ENCODE measurements around the gene ADCY10.
"Not testable (repeated sequence)": the region's sequence is repeated elsewhere in the genome, so short reads cannot be mapped to it uniquely, and the experiment has no call there.

Gene ADCY10

DNA sequence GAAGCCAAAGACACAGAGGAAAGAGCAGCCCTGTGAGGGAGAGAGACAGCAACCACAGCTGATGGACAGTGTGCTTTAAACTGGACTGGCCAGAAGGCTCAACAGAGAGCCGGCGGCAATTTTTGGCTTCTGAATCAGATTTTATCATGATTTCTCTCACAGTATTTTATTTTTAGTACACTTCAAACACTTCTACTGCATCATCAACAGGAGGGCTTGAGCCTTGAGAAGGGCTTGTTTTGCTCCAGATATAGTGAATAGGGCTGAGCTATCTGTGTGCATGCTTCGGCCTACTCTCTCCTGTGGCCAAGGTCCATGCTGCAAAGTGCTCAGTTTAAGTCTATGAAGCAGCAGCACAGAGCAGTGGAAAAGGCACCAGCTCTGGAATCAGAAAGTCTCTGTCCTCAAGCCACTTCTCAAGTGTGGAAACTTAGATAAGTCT is 33.3 kb downstream of the ADCY10 start:
- DNase-seq = no peak

DNA sequence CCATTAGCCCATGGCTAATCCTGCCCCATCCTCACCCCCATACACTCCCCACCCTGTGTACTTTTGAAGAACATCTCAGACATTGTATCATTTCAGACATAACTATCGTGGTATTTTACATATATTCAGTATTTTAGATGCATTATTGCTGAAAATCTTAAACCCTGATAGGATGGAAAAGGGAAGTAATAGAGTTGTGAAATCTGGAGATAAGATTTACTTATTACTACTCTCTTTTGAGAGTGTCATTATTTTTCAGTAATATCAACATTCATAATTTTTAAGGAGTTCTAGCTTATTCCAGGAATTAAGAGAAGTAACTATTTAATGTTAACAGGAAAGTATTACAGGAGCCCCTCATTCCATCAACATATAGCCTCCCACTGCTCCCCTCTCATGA is 34.4 kb downstream of the ADCY10 start:
- DNase-seq = no peak

DNA sequence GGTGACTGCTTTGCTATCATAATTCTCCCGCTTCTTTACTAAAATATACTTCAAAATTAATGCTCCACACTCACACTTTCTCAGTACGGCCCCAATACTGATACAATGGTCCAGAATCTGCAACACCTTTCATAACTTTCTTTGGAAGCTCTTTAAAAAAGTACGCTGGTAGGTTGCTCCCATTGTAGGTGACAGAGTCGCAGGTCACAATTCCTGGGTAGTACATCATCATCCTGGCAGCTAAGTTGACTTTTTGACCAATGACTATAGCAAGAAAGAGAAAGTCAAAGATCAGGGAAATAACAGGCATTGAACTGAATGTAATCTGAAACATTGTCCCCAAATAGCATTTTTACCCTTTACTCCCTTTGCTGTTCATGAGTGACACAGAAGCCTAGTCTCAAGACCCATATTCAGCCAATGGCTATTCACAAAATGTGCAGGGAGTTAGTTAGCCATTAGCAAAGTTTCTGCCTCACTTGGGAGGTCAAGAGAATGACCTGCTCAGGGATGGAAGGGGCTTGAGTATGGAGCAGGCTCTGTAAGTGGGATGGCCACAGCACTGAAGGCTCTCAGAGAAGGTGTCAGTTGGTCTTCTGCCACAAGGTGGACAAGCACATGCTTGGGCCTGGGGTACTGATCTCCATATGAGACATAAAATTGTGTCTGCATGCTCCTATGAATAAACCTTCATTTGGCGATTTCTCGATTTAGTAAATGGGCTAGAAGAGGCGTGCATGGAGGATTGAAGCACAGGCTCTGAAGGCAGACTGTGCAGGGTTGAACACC is 35.4 kb downstream of the ADCY10 start:
- no peak for DNase-seq

- DNase-seq = no peak
These were observed 37.2 kb downstream of the ADCY10 start for GRCh38 chr1:167876597-167877175.

GRCh38 chr1:167871331-167871730 is 42.6 kb downstream of the ADCY10 start:
- no peak for DNase-seq

DNA sequence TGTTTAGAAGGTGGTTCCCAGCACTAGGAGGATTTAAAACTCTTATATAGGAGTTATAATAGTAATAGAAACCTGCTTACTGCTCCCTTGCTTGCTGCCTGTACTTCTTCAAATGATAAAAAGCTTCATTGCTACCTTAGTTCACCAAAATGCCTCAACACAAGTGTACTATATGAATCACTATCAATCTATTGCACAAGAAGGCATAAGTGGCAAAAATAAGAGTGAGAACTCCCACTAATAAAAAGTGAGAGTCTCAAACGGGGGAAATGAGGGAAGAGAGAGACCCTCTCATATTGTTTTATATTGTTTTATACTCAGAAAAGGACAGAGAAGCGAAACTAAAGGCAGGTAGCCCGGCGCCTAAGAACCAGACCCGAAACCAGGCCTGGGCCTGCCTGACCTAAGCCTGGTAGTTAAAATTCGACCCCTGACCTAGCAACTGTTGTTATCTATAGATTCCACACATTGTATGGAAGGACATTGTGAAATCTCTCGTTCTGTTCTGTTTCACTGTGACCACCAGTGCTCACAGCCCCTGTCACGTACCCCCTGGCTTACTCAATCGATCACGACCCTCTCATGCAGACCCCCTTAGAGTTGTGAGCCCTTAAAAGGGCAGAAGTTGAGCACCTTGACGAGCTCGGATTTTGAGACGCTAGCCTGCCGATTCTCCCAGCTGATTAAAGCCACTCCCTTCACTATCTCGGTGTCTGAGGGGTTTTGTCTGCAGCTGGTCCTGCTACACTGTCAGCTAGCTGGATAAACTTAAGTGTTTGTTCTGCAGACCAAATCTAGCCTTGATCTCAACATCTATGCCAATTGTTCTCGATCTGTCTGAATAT is 44.6 kb downstream of the ADCY10 start:
- not testable (repeated sequence) for DNase-seq

- DNase-seq = not testable (repeated sequence)
These were observed 47.1 kb downstream of the ADCY10 start for GRCh38 chr1:167866739-167867414.

GRCh38 chr1:167866326-167866725 is 47.6 kb downstream of the ADCY10 start:
- not testable (repeated sequence) for DNase-seq

- not testable (repeated sequence) for DNase-seq
These were observed 48.1 kb downstream of the ADCY10 start for GRCh38 chr1:167865804-167866308.

DNA sequence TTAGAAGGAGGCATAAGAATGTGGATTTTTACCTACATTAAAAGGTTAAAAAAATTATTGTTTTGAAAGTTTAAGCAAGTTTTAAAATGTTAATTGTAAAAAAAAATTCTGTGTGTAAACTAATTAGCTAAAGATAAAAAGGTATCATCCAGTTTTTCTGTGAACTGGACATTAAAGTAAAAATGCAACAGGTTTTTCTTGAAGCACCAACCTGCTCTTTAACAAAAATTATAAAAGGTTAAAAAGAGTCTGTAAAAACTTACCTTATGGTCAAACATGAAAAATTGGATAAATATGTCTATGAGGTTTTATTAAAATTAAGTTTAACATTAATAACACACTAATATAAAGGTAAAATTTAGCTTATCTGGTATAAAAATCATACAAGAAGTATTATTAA is 48.7 kb downstream of the ADCY10 start:
- DNase-seq = not testable (repeated sequence)

DNA sequence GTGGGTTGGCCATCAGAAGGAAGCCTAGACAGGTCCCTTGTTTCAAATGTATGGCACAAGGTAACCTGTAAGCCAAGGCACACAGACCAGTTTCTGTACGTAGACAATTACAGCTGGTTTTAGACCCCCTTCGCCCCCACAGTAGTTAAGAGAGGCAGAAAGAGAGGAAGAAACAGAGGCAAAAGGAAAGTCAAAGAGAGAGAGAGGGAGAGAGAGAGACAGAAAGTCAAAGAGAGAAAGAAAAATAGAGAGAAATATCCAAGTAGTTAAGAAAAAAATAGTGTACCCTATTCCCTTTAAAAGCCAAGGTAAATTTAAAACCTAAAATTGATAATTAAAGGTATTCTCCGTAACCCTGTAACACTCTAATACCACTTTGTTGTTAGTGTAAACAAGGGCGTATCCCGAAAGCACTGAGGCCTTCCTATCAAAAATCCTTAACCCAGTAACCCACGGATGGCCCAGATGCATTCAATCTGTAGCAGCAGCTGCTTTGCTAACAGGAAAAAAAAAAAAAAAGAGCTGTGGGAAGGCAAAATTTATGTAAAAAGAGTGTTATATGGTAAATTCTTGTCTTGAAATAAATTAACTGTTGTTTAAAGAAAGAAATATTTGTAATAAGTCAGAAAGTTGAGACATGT is 49.4 kb downstream of the ADCY10 start:
- DNase-seq = no peak

GRCh38 chr1:167863921-167864279 is 50.0 kb downstream of the ADCY10 start:
- no peak for DNase-seq

GRCh38 chr1:167863191-167863920 is 50.6 kb downstream of the ADCY10 start:
- not testable (repeated sequence) for DNase-seq

DNA sequence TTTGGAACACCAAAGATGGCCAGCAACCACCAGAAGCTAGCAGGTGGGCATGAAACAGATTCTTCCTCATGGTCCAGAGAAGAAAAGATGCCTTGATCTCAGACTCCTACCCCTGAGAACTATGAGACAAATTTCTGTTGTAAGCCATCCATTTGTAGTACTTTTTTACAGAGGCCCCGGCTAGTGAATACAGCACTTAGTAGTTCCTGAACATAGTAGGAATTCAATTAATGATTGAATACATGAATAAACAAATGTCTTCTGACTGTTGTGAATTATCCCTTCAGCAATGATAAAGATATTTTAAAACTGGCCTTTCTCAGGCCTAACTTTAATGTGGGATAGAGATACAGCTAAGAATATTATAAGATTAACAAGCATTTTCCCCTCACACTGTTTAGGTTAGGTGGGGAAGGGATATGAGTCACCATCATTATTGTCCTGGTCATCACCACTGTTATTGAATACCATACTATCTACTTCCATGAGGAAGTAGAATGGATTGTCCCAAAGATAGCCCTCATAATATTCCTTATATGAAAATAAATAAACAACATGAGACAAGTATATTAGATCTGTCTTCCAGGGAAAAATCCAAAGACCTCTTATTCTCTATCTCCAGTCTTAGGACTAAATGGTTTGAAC is 51.4 kb downstream of the ADCY10 start:
- DNase-seq = no peak

DNA sequence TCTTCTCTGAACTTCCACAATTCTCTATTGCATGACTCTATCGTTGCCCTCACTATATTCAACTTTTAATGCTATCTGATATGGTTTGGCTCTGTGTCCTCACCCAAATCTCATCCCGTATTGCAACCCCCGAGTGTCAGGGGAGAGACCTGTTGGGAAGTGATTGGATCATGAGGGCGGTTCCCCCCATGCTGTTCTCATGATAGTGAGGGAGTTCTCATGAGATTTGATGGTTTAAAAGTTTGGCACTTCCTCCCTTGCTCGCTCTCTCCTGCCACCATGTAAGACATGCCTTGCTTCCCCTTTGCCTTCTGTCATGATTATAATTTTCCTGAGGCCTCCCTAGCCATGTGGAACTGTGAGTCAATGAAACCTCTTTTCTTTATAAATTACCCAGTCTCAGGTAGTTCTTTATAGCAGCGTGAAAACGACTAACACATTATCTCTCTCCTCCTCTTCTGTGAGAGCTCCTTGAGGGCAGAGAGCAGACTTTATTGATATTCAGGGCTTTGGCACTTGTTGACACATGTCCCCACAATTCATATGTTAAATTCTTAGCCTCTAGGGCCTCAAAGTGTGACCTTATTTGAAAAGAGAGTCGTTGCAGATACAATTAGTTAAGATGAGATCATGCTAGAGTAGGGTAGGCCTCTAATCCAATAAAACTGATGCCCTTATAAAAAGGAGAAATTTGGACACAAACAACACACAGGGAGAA is 52.1 kb downstream of the ADCY10 start:
- no peak for DNase-seq

- DNase-seq = no peak
These were observed 53.6 kb downstream of the ADCY10 start for GRCh38 chr1:167860231-167860923.

GRCh38 chr1:167856711-167857418 is 57.1 kb downstream of the ADCY10 start:
- no peak for DNase-seq

- no peak for DNase-seq
These were observed 59.8 kb downstream of the ADCY10 start for GRCh38 chr1:167854184-167854583.

DNA sequence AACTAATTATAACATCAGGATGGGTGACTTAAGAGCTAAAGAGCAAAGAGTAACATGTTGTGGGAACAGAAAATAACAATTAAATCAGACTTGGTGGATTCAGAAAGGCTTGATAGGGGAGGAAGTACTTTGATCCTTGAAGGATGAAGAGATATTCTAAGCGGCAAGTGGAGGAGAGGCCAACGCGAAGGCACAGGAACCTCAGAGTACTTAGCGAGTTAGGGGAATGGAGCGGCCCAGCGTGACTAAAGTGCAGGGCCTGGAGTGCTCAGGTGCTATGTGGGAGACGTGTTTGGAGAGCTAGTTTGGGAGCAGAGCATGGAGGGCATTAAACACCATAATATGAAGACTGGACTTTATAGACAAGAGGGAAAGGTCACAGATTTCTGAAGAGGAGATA is 64.3 kb downstream of the ADCY10 start:
- no peak for DNase-seq

Measured in bone marrow (tissue), 2 donors.